Activated B cell treated with CpG ODN at 0.5 μM for 24 hours (primary cell): ENCODE measurements around the gene TCF12. TPM values are rescaled to one million over a fixed set of nuclear protein-coding genes. Genes with fewer than 3 reads are reported as not detected.

Source experiments
- ATAC-seq: fragments of 200-7000 bp; cut with Tn5 transposase; one replicate; pipeline ENCODE4 v1.10.0; 2021; ENCODE audit warnings: low read depth, mild to moderate bottlenecking, moderate library complexity
- CTCF ChIA-PET: fragments of 350-600 bp; sonication (Branson Sonifier 250); formaldehyde crosslinking; loops from one replicate; lab custom pipeline; 2021; ENCODE audit warnings: antibody characterized with exemption; lab: Charles Lee
- POLR2A ChIA-PET: fragments of 350-600 bp; sonication (Branson Sonifier 250); formaldehyde crosslinking; loops from one replicate; lab custom pipeline; 2021; ENCODE audit warnings: antibody characterized with exemption; lab: Charles Lee
- DNase-seq: peaks from one replicate; pipeline ENCODE4 v3.0.0; 2022
- H3K27ac Mint-ChIP-seq: one replicate; pipeline ENCODE4 v1.8.0; 2020; ENCODE audit warnings: mixed read lengths
- H3K27me3 Mint-ChIP-seq: one replicate; pipeline ENCODE4 v1.8.0; 2021; ENCODE audit warnings: mixed read lengths
- H3K36me3 Mint-ChIP-seq: one replicate; pipeline ENCODE4 v1.8.0; 2021; ENCODE audit warnings: low read depth, mixed read lengths
- H3K4me1 Mint-ChIP-seq: one replicate; pipeline ENCODE4 v1.8.0; 2021; ENCODE audit warnings: mixed read lengths
- H3K4me3 Mint-ChIP-seq: one replicate; pipeline ENCODE4 v1.8.0; 2020; ENCODE audit warnings: mild to moderate bottlenecking, mixed read lengths
- H3K9me3 Mint-ChIP-seq: one replicate; pipeline ENCODE4 v1.8.0; 2020; ENCODE audit warnings: mixed read lengths
- CTCF ChIP-seq: fragments of 200-600 bp; IDR thresholded peaks from one replicate; pipeline ENCODE4 v1.8.0; 2022; ENCODE audit warnings: antibody characterized with exemption, mild to moderate bottlenecking
- intact Hi-C: fragments of 100-400 bp; cut with micrococcal nuclease; formaldehyde crosslinking; loops from one replicate; pipeline ENCODE4 v1.15.1; 2024
- total RNA-seq: library from RNA; stranded (reverse); gene quantifications from 2 replicates; pipeline ENCODE4 v1.2.3, GENCODE V29; 2022

TCF12 gene
- total RNA-seq, 1 donor from 2014 or later = 119 TPM

GRCh38 chr15:57333487-57333886, 415.0 kb downstream of the TCF12 start:
- H3K9me3 Mint-ChIP-seq = no peaks in the 10 kb centered on the region
- ATAC-seq (no peak), DNase-seq (no peak)
- no peaks in the 10 kb centered on the region for H3K36me3 Mint-ChIP-seq
- CTCF ChIA-PET = no interaction called here
- TF ChIP-seq CTCF = no peak
- H3K27me3 Mint-ChIP-seq = peaks cover 15% of the 10 kb centered on the region
- no peak overlapping the region for H3K4me3 Mint-ChIP-seq
- H3K4me1 Mint-ChIP-seq = peaks cover 3% of the 10 kb centered on the region
- POLR2A ChIA-PET = no interaction called here
- intact Hi-C loops = no loop called here
- H3K27ac Mint-ChIP-seq = no peak overlapping the region

GRCh38 chr15:57334257-57334656, 415.8 kb downstream of the TCF12 start:
- CTCF ChIA-PET = interaction anchor here (1.1 kb wide), 1 partner anchor 193 kb away, joined by 3 read pairs; no protein-coding TSS in a partner anchor
- no peaks in the 10 kb centered on the region for H3K36me3 Mint-ChIP-seq
- H3K27me3 Mint-ChIP-seq = peaks cover 20% of the 10 kb centered on the region
- H3K4me1 Mint-ChIP-seq = peaks cover 3% of the 10 kb centered on the region
- no peak for DNase-seq
- no peaks in the 10 kb centered on the region for H3K9me3 Mint-ChIP-seq
- POLR2A ChIA-PET = no interaction called here
- TF ChIP-seq CTCF = no peak
- ATAC-seq = no peak
- H3K27ac Mint-ChIP-seq = no peak overlapping the region
- intact Hi-C loops = no loop called here
- no peak overlapping the region for H3K4me3 Mint-ChIP-seq

- DNase-seq (no peak), ATAC-seq (no peak)
- H3K4me1 Mint-ChIP-seq = no peaks in the 10 kb centered on the region
- intact Hi-C loops = no loop called here
- no peak for TF ChIP-seq CTCF
- ChIA-PET POLR2A (no interaction called here), CTCF (no interaction called here)
- H3K27ac Mint-ChIP-seq = no peak overlapping the region
- no peak overlapping the region for H3K4me3 Mint-ChIP-seq
- no peaks in the 10 kb centered on the region for H3K9me3 Mint-ChIP-seq
- H3K27me3 Mint-ChIP-seq = peaks cover 18% of the 10 kb centered on the region
- no peaks in the 10 kb centered on the region for H3K36me3 Mint-ChIP-seq
Observed at GRCh38 chr15:57335293-57335715, 416.9 kb downstream of the TCF12 start.

- POLR2A ChIA-PET = no interaction called here
- intact Hi-C loops = no loop called here
- H3K36me3 Mint-ChIP-seq = no peaks in the 10 kb centered on the region
- H3K4me1 Mint-ChIP-seq = peaks cover under 1% of the 10 kb centered on the region
- no peak overlapping the region for H3K4me3 Mint-ChIP-seq
- no peak for DNase-seq
- TF ChIP-seq CTCF = no peak
- no peaks in the 10 kb centered on the region for H3K9me3 Mint-ChIP-seq
- peaks cover 16% of the 10 kb centered on the region for H3K27me3 Mint-ChIP-seq
- ATAC-seq = no peak
- CTCF ChIA-PET = interaction anchor here (0.8 kb wide), 1 partner anchor 192 kb away, joined by 4 read pairs; no protein-coding TSS in a partner anchor
- H3K27ac Mint-ChIP-seq = no peak overlapping the region
Observed at GRCh38 chr15:57335719-57336118, 417.3 kb downstream of the TCF12 start.

GRCh38 chr15:57337868-57338411, 419.5 kb downstream of the TCF12 start:
- Mint-ChIP-seq H3K27me3 (peaks cover 12% of the 10 kb centered on the region), H3K36me3 (no peaks in the 10 kb centered on the region), H3K27ac (no peak overlapping the region), H3K4me1 (peaks cover 2% of the 10 kb centered on the region), H3K4me3 (no peak overlapping the region), H3K9me3 (no peaks in the 10 kb centered on the region)
- no peak for TF ChIP-seq CTCF
- intact Hi-C loops = no loop called here
- ATAC-seq = no peak
- ChIA-PET POLR2A (no interaction called here), CTCF (interaction anchor here (12.1 kb wide), 1 partner anchor 191 kb away, joined by 186 read pairs; no protein-coding TSS in a partner anchor)
- DNase-seq = no peak
